Gastrocnemius medialis (tissue), 4 donors: ENCODE results near the gene TTC28. TPM values are rescaled to one million over a fixed set of nuclear protein-coding genes. Genes with fewer than 3 reads are reported as not detected.
"Not testable (repeated sequence)": the region's sequence is repeated elsewhere in the genome, so short reads cannot be mapped to it uniquely, and the experiment has no call there.

Experiments used
- ATAC-seq, 2 donors: fragments of 150-250 bp; one replicate each; pipeline ENCODE4 v1.9.1; 2016
- DNase-seq, 2 donors: peaks; one replicate each; pipeline ENCODE4 v3.0.0-alpha.2; 2019
- H3K27ac ChIP-seq, 4 donors: fragments of 200-600 bp; sonication (generic); 1 replicate in 1 of 4; 2 replicates in 3 of 4; pipeline ENCODE4 v1.5.1; 2016 to 2018; ENCODE audit warnings: mild to moderate bottlenecking in 2 of 4, moderate library complexity in 1 of 4
- H3K27me3 ChIP-seq, 3 donors: fragments of 200-600 bp; sonication (generic) in 2 of 3; 1 replicate in 1 of 3; 2 replicates in 2 of 3; pipeline versions ENCODE4 v1.5.1 to v1.6.0; 2016 to 2019; ENCODE audit warnings: mild to moderate bottlenecking in 1 of 3, moderate library complexity in 1 of 3
- H3K36me3 ChIP-seq, 2 donors: fragments of 200-600 bp; sonication (generic) in 1 of 2; one replicate each; pipeline ENCODE4 v1.5.1; 2017 to 2018
- H3K4me1 ChIP-seq, 2 donors: fragments of 200-600 bp; sonication (generic) in 1 of 2; one replicate each; pipeline ENCODE4 v1.5.1; 2016 to 2017; ENCODE audit warnings: mild to moderate bottlenecking in 2 of 2
- H3K4me3 ChIP-seq, 4 donors: fragments of 200-600 bp; sonication (generic) in 3 of 4; 1 replicate in 1 of 4; 2 replicates in 3 of 4; pipeline ENCODE4 v1.5.1; 2016 to 2019; ENCODE audit warnings: mild to moderate bottlenecking in 2 of 4
- H3K9me3 ChIP-seq, 3 donors: fragments of 200-600 bp; sonication (generic) in 2 of 3; 1 replicate in 1 of 3; 2 replicates in 2 of 3; pipeline ENCODE4 v1.5.1; 2016 to 2019
- POLR2A ChIP-seq, 2 donors: fragments of 450-650 bp; IDR thresholded peaks; one replicate each; pipeline ENCODE4 v1.6.1; 2017; ENCODE audit warnings: antibody characterized with exemption in 2 of 2, mild to moderate bottlenecking in 2 of 2, moderate library complexity in 2 of 2
- in situ Hi-C, 4 donors: fragments of 200-750 bp; cut with MboI; loops; one replicate each; pipeline versions ENCODE4 v1.15.0 to v1.8.0; 2017; ENCODE audit warnings: low sequenced_read_pairs in 4 of 4
- intact Hi-C: fragments of 100-400 bp; cut with DNase I; formaldehyde crosslinking; loops from one replicate; pipeline ENCODE4 v1.15.1; 2023; ENCODE audit warnings: low total_unique reads
- total RNA-seq, 4 donors: library from RNA; depleted of rRNA; stranded (reverse); fragments of >200 nt; gene quantifications; one replicate each; pipeline versions ENCODE4 v1.1.0 to v1.2.3, GENCODE V29; 2016
- TF ChIP-seq, protein P1 (sequence below), 5 experiments: fragments of 450-650 bp in 3 of 5; fragments of 200-600 bp in 2 of 5; sonication (generic) in 2 of 5; IDR thresholded peaks in 4 of 5; conservative IDR thresholded peaks in 1 of 5; 1 replicate in 4 of 5; 2 replicates in 1 of 5; pipeline ENCODE4 v1.5.1; 2016 to 2019; ENCODE audit warnings: antibody characterized with exemption in 5 of 5, mild to moderate bottlenecking in 3 of 5, moderate library complexity in 3 of 5

The TTC28 gene
- total RNA-seq, 4 donors from 2014 or later: 6.3 to 18.1 (median 8.4) TPM

DNA sequence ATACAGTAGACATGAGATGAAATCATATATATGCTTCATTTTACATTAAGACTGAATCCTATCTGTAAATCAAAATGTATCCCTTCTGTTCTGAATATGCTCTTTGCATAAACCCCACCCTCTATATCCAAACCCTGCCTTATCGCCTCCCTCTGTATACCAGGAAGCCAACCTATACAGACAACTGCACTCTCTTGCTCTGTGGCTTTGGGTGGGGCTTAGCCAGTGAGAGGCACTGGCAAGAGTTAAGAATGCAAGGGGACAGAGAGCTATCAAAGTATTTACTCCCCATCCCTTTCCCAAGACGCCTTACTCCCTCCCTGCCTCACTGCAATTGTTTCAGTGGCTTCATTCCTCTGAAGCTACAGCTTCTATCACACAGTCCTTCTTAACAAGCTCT, 309.8 kb downstream of the TTC28 start:
- no peaks in the 10 kb centered on the region for H3K36me3 ChIP-seq

DNA sequence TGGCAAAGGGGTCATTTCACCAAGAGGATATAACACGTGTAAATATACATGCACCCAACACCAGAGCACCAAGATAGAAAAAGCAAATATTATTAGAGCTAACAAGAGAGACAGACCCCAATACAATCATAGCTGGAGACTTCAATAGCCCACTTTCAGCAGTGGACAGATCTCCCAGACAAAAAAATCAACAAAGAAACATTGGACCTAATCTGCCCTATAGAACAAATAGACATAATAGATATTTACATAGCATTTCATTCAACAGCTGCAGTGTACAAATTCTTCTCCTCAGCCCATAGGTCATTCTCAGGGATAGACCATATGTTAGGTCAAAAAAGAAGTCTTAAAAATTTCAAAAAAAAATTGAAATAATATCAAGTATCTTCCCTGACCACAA, 312.8 kb downstream of the TTC28 start:
- intact Hi-C loops: no loop called here
- ATAC-seq: no peak

More for the DNA sequence above, 309.8 kb downstream of the TTC28 start:
- Histone ChIP-seq H3K4me1 (peaks cover 17 to 28% of the 10 kb centered on the region in 2 donors), H3K9me3 (peaks cover 0 to 5% (median 0%) of the 10 kb centered on the region in 3 donors), H3K27ac (no peak overlapping the region), H3K27me3 (no peaks in the 10 kb centered on the region), H3K4me3 (no peak overlapping the region)
- TF ChIP-seq, protein P1, sequence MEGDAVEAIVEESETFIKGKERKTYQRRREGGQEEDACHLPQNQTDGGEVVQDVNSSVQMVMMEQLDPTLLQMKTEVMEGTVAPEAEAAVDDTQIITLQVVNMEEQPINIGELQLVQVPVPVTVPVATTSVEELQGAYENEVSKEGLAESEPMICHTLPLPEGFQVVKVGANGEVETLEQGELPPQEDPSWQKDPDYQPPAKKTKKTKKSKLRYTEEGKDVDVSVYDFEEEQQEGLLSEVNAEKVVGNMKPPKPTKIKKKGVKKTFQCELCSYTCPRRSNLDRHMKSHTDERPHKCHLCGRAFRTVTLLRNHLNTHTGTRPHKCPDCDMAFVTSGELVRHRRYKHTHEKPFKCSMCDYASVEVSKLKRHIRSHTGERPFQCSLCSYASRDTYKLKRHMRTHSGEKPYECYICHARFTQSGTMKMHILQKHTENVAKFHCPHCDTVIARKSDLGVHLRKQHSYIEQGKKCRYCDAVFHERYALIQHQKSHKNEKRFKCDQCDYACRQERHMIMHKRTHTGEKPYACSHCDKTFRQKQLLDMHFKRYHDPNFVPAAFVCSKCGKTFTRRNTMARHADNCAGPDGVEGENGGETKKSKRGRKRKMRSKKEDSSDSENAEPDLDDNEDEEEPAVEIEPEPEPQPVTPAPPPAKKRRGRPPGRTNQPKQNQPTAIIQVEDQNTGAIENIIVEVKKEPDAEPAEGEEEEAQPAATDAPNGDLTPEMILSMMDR (IDR thresholded peaks at IDR 0.05 in 4 of 5, conservative IDR thresholded peaks at IDR 0.05 in 1 of 5): no peak
- no peak for TF ChIP-seq POLR2A (IDR thresholded peaks at IDR 0.05)
- DNase-seq (no peak), ATAC-seq (no peak)
- in situ Hi-C loops: no loop called here
- intact Hi-C loops: no loop called here

DNA sequence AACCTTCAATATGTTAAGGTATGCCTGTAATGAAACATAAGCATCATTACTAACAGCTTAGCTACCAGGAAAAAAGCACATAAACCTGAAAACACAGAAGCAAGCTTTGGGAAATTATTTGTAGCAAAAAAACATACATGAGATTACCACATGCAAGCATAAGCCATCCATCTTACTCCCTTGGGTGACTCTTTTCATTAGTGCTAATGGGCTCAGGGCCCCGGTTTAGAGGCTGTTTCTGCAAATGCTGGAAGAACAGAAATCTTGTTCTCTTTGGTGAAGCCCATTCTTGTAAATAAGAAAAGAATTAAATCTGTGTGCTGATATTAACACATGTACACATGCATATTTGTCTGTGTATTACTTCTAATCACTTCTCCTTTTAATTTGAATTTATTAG, 314.3 kb downstream of the TTC28 start:
- no peak overlapping the region for H3K4me3 ChIP-seq

More for the DNA sequence above, 312.8 kb downstream of the TTC28 start:
- no peak overlapping the region for H3K27ac ChIP-seq
- no peak overlapping the region for H3K4me3 ChIP-seq
- no peak for DNase-seq
- no peaks in the 10 kb centered on the region for H3K36me3 ChIP-seq
- H3K4me1 ChIP-seq: peaks cover 17% of the 10 kb centered on the region in 2 donors
- no peaks in the 10 kb centered on the region for H3K27me3 ChIP-seq
- TF ChIP-seq, protein P1 (IDR thresholded peaks at IDR 0.05 in 4 of 5, conservative IDR thresholded peaks at IDR 0.05 in 1 of 5): no peak
- TF ChIP-seq POLR2A (IDR thresholded peaks at IDR 0.05): no peak
- peaks cover 0 to 5% (median 0%) of the 10 kb centered on the region in 3 donors for H3K9me3 ChIP-seq
- in situ Hi-C loops: no loop called here

DNA sequence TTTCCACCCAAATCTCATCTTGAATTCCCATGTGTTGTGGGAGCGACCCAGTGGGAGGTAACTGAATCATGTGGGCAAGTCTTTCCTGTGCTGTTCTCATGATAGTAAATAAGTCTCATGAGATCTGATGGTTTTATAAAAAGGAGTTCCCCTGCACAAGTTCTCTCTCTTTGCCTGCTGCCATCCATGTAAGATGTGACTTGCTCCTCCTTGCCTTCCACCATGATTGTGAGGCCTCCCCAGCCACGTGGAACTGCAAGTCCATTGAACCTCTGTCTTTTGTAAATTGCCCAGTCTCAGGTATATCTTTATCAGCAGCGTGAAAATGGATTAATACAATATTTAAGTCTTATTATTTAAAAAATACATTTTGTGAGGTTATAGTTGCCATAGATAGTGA, 315.5 kb downstream of the TTC28 start:
- H3K36me3 ChIP-seq, DNase-seq, ATAC-seq, H3K27me3 ChIP-seq, H3K9me3 ChIP-seq, in situ Hi-C loops, H3K4me3 ChIP-seq: not testable (repeated sequence)
- H3K27ac ChIP-seq: peak overlapping the region in 3 of 4 donors; percentile 5 to 68 (median 66)
- H3K4me1 ChIP-seq: peaks cover 3 to 27% of the 10 kb centered on the region in 2 donors
- intact Hi-C loops: loop anchor here (5.0 kb wide), 2 partner anchors 42 to 78 kb away; no protein-coding TSS in a partner anchor

More for the DNA sequence above, 314.3 kb downstream of the TTC28 start:
- H3K27ac ChIP-seq: no peak overlapping the region
- peaks cover 0 to 5% (median 0%) of the 10 kb centered on the region in 3 donors for H3K9me3 ChIP-seq
- H3K36me3 ChIP-seq: no peaks in the 10 kb centered on the region
- TF ChIP-seq POLR2A (IDR thresholded peaks at IDR 0.05): no peak
- TF ChIP-seq, protein P1 (IDR thresholded peaks at IDR 0.05 in 4 of 5, conservative IDR thresholded peaks at IDR 0.05 in 1 of 5): no peak
- ATAC-seq (no peak), DNase-seq (no peak)
- intact Hi-C loops: no loop called here
- no peaks in the 10 kb centered on the region for H3K27me3 ChIP-seq
- in situ Hi-C loops: no loop called here
- peaks cover 12 to 17% of the 10 kb centered on the region in 2 donors for H3K4me1 ChIP-seq

DNA sequence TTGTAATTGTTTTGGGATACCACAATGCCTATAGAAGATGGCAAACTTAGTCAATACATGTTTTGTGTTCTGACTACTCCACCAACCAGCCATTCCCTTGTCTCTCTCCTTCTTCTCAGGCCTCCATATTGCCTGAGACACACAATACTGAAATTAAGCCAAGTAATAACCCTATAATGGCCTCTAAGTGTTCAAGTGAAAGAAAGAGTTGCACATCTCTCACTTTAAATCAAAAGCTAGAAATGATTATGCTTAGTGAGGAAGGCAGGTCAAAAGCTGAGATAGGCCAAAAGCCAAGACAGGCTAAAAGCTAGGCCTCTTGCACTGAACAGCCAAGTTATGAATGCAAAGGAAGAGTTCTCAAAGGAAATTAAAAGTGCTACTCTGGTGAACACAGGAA, 318.7 kb downstream of the TTC28 start:
- H3K4me3 ChIP-seq: no peak overlapping the region
- no peaks in the 10 kb centered on the region for H3K9me3 ChIP-seq
- no peak overlapping the region for H3K27ac ChIP-seq
- H3K27me3 ChIP-seq: no peaks in the 10 kb centered on the region
- in situ Hi-C loops: no loop called here
- peaks cover 10 to 42% of the 10 kb centered on the region in 2 donors for H3K4me1 ChIP-seq
- no peak for DNase-seq
- no peak for ATAC-seq
- TF ChIP-seq, protein P1 (IDR thresholded peaks at IDR 0.05 in 4 of 5, conservative IDR thresholded peaks at IDR 0.05 in 1 of 5): no peak
- TF ChIP-seq POLR2A (IDR thresholded peaks at IDR 0.05): no peak
- intact Hi-C loops: loop anchor here (5.0 kb wide), 2 partner anchors 39 to 81 kb away; no protein-coding TSS in a partner anchor
- H3K36me3 ChIP-seq: no peaks in the 10 kb centered on the region
